ENCODE measurements around the gene NKIRAS1. TPM values are rescaled to one million over a fixed set of nuclear protein-coding genes. Genes with fewer than 3 reads are reported as not detected.

Gene NKIRAS1
- total and polyA plus RNA-seq, 2 donors (not counting 1 experiment from before 2014, with no cell fraction given): 1.6 to 4.7 TPM

DNA sequence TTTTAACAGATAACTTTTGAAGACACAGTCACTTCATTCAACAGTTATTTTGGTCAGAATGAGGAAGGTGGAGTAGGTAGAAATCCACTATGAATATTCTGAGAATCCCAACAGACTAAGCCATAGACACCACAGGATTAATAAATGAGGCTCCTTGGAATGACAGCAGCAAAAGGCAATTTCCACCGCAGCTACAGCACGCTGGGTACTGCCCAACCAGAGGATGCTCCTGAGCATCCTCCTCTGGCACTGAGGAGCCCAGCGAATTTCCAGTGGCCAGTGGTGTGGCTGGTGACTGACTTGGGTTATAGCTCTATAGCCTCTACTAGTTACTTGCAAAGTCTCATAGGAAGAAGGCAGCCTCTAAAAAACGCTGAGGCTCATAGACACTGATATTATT is 24.6 kb upstream of the NKIRAS1 start:
- no peaks in the 10 kb centered on the region for H4K20me1 ChIP-seq (ENCODE audit: control insufficient read depth, insufficient read depth, low read length, poor library complexity, severe bottlenecking)
- no peaks in the 10 kb centered on the region for H3K27me3 ChIP-seq (replicated peaks in 1 of 4; ENCODE audit: control extremely low read depth in 1 of 4, control insufficient read depth in 3 of 4, insufficient read depth in 4 of 4, low read length in 3 of 4)
- peaks cover under 1% of the 10 kb centered on the region for H3K79me2 ChIP-seq (ENCODE audit: control insufficient read depth, insufficient read depth, low read length)
- peaks cover 0 to 5% (median 4%) of the 10 kb centered on the region in 3 donors for H3K9me3 ChIP-seq (ENCODE audit: control extremely low read depth in 1 of 3, control insufficient read depth in 2 of 3, insufficient read depth in 1 of 3, low read length in 2 of 3)
- H3K27ac ChIP-seq (ENCODE audit: low read length in 2 of 2): no peak overlapping the region
- H3K27ac Mint-ChIP-seq: no peak overlapping the region
- H3K4me3 Mint-ChIP-seq: no peak overlapping the region
- H3K9ac ChIP-seq (ENCODE audit: low read length): no peak overlapping the region
- no peak overlapping the region for H2AFZ ChIP-seq (ENCODE audit: insufficient read depth, low read depth, low read length, poor library complexity, severe bottlenecking)
- ChIA-PET CTCF (no interaction called here), POLR2A (no interaction called here)
- no peak overlapping the region for H3K4me3 ChIP-seq (ENCODE audit: control extremely low read depth in 1 of 5, extremely low read depth in 1 of 5, insufficient read depth in 1 of 5, low read depth in 2 of 5, low read length in 4 of 5)
- intact Hi-C loops (cut with micrococcal nuclease): no loop called here
- DNase-seq (no peak), ATAC-seq (ENCODE audit: low read depth) (no peak)
- H3K27me3 Mint-ChIP-seq: no peaks in the 10 kb centered on the region
- H3K4me1 ChIP-seq (ENCODE audit: control insufficient read depth in 2 of 2, insufficient read depth in 2 of 2, low read length in 2 of 2): peaks cover 3 to 9% of the 10 kb centered on the region in 2 donors
- no peak overlapping the region for H3K4me2 ChIP-seq (replicated peaks; ENCODE audit: low read depth, low read length, poor library complexity, severe bottlenecking)
- no peaks in the 10 kb centered on the region for H3K36me3 ChIP-seq (replicated peaks in 1 of 2; ENCODE audit: control extremely low read depth in 1 of 2, control insufficient read depth in 1 of 2, extremely low read depth in 1 of 2, insufficient read depth in 2 of 2, low read length in 1 of 2)
- 100% methylated on average over 2 of the region's 4 CpGs for WGBS (ENCODE audit: insufficient coverage)
- peaks cover 13% of the 10 kb centered on the region for H3K4me1 Mint-ChIP-seq
- TF ChIP-seq, protein P1, sequence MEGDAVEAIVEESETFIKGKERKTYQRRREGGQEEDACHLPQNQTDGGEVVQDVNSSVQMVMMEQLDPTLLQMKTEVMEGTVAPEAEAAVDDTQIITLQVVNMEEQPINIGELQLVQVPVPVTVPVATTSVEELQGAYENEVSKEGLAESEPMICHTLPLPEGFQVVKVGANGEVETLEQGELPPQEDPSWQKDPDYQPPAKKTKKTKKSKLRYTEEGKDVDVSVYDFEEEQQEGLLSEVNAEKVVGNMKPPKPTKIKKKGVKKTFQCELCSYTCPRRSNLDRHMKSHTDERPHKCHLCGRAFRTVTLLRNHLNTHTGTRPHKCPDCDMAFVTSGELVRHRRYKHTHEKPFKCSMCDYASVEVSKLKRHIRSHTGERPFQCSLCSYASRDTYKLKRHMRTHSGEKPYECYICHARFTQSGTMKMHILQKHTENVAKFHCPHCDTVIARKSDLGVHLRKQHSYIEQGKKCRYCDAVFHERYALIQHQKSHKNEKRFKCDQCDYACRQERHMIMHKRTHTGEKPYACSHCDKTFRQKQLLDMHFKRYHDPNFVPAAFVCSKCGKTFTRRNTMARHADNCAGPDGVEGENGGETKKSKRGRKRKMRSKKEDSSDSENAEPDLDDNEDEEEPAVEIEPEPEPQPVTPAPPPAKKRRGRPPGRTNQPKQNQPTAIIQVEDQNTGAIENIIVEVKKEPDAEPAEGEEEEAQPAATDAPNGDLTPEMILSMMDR (IDR thresholded peaks at IDR 0.05): no peak
- no peak for TF ChIP-seq EZH2 (IDR thresholded peaks at IDR 0.05; ENCODE audit: borderline replicate concordance, insufficient read depth, low read depth, low read length, poor library complexity, severe bottlenecking)
- H3K9me3 Mint-ChIP-seq (ENCODE audit: insufficient read depth): no peaks in the 10 kb centered on the region

DNA sequence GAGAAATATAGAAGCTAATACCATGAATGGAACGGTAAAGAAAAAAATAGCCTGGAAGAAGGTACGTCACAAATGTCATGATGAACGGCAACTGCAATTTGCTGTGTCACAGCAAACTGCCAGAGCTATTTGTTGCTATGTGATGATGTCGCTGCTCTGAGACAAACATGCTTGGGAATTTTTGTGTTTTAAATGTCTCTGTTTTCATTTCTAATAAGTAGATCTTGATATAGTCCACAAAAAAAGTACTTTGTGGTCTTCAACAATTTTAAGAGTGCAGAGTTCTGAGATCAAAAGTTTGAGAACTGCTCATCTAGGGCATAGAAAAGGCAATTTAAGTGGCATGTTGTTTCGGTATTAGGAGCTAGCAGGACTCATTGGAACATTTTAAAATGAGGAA is 24.0 kb upstream of the NKIRAS1 start:
- Histone ChIP-seq H3K4me2 (replicated peaks; ENCODE audit: low read depth, low read length, poor library complexity, severe bottlenecking) (no peak overlapping the region), H3K4me3 (ENCODE audit: control extremely low read depth in 1 of 5, extremely low read depth in 1 of 5, insufficient read depth in 1 of 5, low read depth in 2 of 5, low read length in 4 of 5) (no peak overlapping the region), H3K27me3 (replicated peaks in 1 of 4; ENCODE audit: control extremely low read depth in 1 of 4, control insufficient read depth in 3 of 4, insufficient read depth in 4 of 4, low read length in 3 of 4) (no peaks in the 10 kb centered on the region), H3K4me1 (ENCODE audit: control insufficient read depth in 2 of 2, insufficient read depth in 2 of 2, low read length in 2 of 2) (peaks cover 3 to 7% of the 10 kb centered on the region in 2 donors), H3K9me3 (ENCODE audit: control extremely low read depth in 1 of 3, control insufficient read depth in 2 of 3, insufficient read depth in 1 of 3, low read length in 2 of 3) (peaks cover 0 to 5% (median 4%) of the 10 kb centered on the region in 3 donors), H3K36me3 (replicated peaks in 1 of 2; ENCODE audit: control extremely low read depth in 1 of 2, control insufficient read depth in 1 of 2, extremely low read depth in 1 of 2, insufficient read depth in 2 of 2, low read length in 1 of 2) (no peaks in the 10 kb centered on the region), H3K27ac (ENCODE audit: low read length in 2 of 2) (no peak overlapping the region), H3K9ac (ENCODE audit: low read length) (no peak overlapping the region), H3K79me2 (ENCODE audit: control insufficient read depth, insufficient read depth, low read length) (no peaks in the 10 kb centered on the region), H2AFZ (ENCODE audit: insufficient read depth, low read depth, low read length, poor library complexity, severe bottlenecking) (no peak overlapping the region), H4K20me1 (ENCODE audit: control insufficient read depth, insufficient read depth, low read length, poor library complexity, severe bottlenecking) (no peaks in the 10 kb centered on the region)
- intact Hi-C loops (cut with micrococcal nuclease): no loop called here
- WGBS (ENCODE audit: insufficient coverage): 70% methylated on average over 2 of the region's 5 CpGs
- DNase-seq (no peak), ATAC-seq (ENCODE audit: low read depth) (no peak)
- CTCF ChIA-PET: interaction anchor here (0.7 kb wide), 1 partner anchor 292 kb away, joined by 8 read pairs; no protein-coding TSS in a partner anchor
- H3K4me1 Mint-ChIP-seq: peaks cover 11% of the 10 kb centered on the region
- H3K4me3 Mint-ChIP-seq: no peak overlapping the region
- no peaks in the 10 kb centered on the region for H3K9me3 Mint-ChIP-seq (ENCODE audit: insufficient read depth)
- no peak overlapping the region for H3K27ac Mint-ChIP-seq
- POLR2A ChIA-PET: no interaction called here
- H3K27me3 Mint-ChIP-seq: no peaks in the 10 kb centered on the region
- TF ChIP-seq, protein P1 (IDR thresholded peaks at IDR 0.05): no peak
- TF ChIP-seq EZH2 (IDR thresholded peaks at IDR 0.05; ENCODE audit: borderline replicate concordance, insufficient read depth, low read depth, low read length, poor library complexity, severe bottlenecking): no peak

Measured in B cell (primary cell).